ENCODE results near the gene HECA. TPM values are rescaled to one million over a fixed set of nuclear protein-coding genes. Genes with fewer than 3 reads are reported as not detected.
A peak's percentile ranks its signal among the peaks of the same experiment; 100 is the strongest.

HECA gene
- total and polyA plus RNA-seq, 11 donors = 16.5 to 67.0 (median 47.9) TPM

DNA sequence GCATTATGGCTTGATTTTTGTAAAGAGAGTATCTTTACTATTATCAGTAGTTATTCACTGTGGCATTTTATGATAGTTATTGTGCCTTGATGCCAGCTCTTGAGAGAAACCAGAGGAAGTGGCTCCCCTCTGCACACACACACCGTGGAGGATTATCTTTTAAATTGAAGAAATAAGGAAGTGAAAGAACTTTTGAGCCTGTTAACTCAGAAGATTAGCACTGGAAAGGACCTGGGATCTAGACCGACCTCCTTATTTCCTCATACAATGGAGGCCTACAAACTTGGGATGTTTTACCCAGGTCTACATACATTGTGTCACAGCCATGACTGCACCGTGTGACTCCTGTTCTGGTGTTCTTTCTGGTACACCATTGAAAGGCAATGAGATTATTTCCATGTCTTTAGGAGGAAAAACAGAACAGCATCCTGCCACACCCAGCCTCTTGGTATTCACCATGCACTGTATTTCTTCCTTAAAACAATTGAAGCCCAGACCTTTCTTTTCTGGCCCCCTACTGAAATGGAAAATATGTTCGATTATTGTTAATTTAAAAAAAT, 40.6 kb downstream of the HECA start:
- H3K36me3 ChIP-seq = peaks cover 0 to 71% (median 62%) of the 10 kb centered on the region in 9 donors
- no peak for ATAC-seq

GRCh38 chr6:139181236-139181635, 46.4 kb downstream of the HECA start:
- DNase-seq (no peak), ATAC-seq (no peak)
- TF ChIP-seq, protein P1, sequence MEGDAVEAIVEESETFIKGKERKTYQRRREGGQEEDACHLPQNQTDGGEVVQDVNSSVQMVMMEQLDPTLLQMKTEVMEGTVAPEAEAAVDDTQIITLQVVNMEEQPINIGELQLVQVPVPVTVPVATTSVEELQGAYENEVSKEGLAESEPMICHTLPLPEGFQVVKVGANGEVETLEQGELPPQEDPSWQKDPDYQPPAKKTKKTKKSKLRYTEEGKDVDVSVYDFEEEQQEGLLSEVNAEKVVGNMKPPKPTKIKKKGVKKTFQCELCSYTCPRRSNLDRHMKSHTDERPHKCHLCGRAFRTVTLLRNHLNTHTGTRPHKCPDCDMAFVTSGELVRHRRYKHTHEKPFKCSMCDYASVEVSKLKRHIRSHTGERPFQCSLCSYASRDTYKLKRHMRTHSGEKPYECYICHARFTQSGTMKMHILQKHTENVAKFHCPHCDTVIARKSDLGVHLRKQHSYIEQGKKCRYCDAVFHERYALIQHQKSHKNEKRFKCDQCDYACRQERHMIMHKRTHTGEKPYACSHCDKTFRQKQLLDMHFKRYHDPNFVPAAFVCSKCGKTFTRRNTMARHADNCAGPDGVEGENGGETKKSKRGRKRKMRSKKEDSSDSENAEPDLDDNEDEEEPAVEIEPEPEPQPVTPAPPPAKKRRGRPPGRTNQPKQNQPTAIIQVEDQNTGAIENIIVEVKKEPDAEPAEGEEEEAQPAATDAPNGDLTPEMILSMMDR (IDR thresholded peaks at IDR 0.05) = no peak
- no peak for TF ChIP-seq POLR2A (IDR thresholded peaks at IDR 0.05)
- H3K27ac ChIP-seq = no peak overlapping the region
- no peaks in the 10 kb centered on the region for H3K9me3 ChIP-seq
- no peaks in the 10 kb centered on the region for H3K27me3 ChIP-seq
- H3K4me1 ChIP-seq = peaks cover 0 to under 1% (median 0%) of the 10 kb centered on the region in 12 donors
- no peak overlapping the region for H3K4me3 ChIP-seq
- intact Hi-C loops (cut with DNase I) = no loop called here
- 93 to 97% (median 96%) methylated on average over 6 of the region's 6 CpGs for WGBS, 4 donors
- peaks cover 0 to 66% (median 55%) of the 10 kb centered on the region in 9 donors for H3K36me3 ChIP-seq

More for the DNA sequence above, 40.6 kb downstream of the HECA start:
- DNase-seq = no peak
- peak overlapping the region in 1 of 12 donors; percentile 16 for H3K27ac ChIP-seq
- H3K4me1 ChIP-seq = peaks cover 0 to 32% (median 3%) of the 10 kb centered on the region in 12 donors
- H3K4me3 ChIP-seq = no peak overlapping the region
- intact Hi-C loops (cut with DNase I) = no loop called here
- H3K27me3 ChIP-seq = no peaks in the 10 kb centered on the region
- WGBS, 4 donors = 51 to 65% (median 58%) methylated on average over 4 of the region's 4 CpGs
- H3K9me3 ChIP-seq = no peaks in the 10 kb centered on the region
- TF ChIP-seq POLR2A (IDR thresholded peaks at IDR 0.05) = no peak
- TF ChIP-seq, protein P1 (IDR thresholded peaks at IDR 0.05) = no peak

GRCh38 chr6:139184047-139184446, 49.2 kb downstream of the HECA start:
- Histone ChIP-seq H3K27me3 (no peaks in the 10 kb centered on the region), H3K4me3 (no peak overlapping the region), H3K36me3 (peaks cover 0 to 38% (median 27%) of the 10 kb centered on the region in 9 donors), H3K9me3 (no peaks in the 10 kb centered on the region), H3K27ac (no peak overlapping the region), H3K4me1 (peaks cover 0 to 14% (median 0%) of the 10 kb centered on the region in 12 donors)
- WGBS, 4 donors = 88 to 92% (median 91%) methylated on average over 4 of the region's 4 CpGs
- TF ChIP-seq, protein P1 (IDR thresholded peaks at IDR 0.05) = no peak
- no peak for TF ChIP-seq POLR2A (IDR thresholded peaks at IDR 0.05)
- ATAC-seq = no peak
- intact Hi-C loops (cut with DNase I) = no loop called here
- no peak for DNase-seq

GRCh38 chr6:139184459-139184858, 49.6 kb downstream of the HECA start:
- DNase-seq = no peak
- Histone ChIP-seq H3K4me3 (no peak overlapping the region), H3K9me3 (no peaks in the 10 kb centered on the region), H3K27ac (no peak overlapping the region), H3K36me3 (peaks cover 0 to 34% (median 23%) of the 10 kb centered on the region in 9 donors), H3K27me3 (no peaks in the 10 kb centered on the region), H3K4me1 (peaks cover 0 to 14% (median 0%) of the 10 kb centered on the region in 12 donors)
- intact Hi-C loops (cut with DNase I) = no loop called here
- WGBS, 4 donors = 74 to 89% (median 81%) methylated on average over 3 of the region's 3 CpGs
- ATAC-seq = no peak
- TF ChIP-seq, protein P1 (IDR thresholded peaks at IDR 0.05) = no peak
- TF ChIP-seq POLR2A (IDR thresholded peaks at IDR 0.05) = no peak
